ACC112 (cell line): Measurements from ENCODE around the gene CHID1.

Experiments used
- H2AFZ ChIP-seq: fragments of 200-600 bp; sonication (generic); one replicate; pipeline ENCODE4 v1.6.0; 2017; ENCODE audit warnings: antibody characterized with exemption, low read length; ENCODE audit not compliant: unreplicated experiment
- H3K27ac ChIP-seq: fragments of 200-600 bp; sonication (generic); 2 replicates; pipeline ENCODE4 v1.5.1; 2014; ENCODE audit warnings: low read depth, mild to moderate bottlenecking, antibody characterized with exemption, low read length, moderate library complexity
- H3K27me3 ChIP-seq: fragments of 200-600 bp; sonication (generic); 2 replicates; pipeline ENCODE4 v1.6.1; 2014; ENCODE audit warnings: mild to moderate bottlenecking, antibody characterized with exemption, low read length, moderate library complexity, mixed read lengths; ENCODE audit not compliant: insufficient read depth
- H3K36me3 ChIP-seq: fragments of 200-600 bp; sonication (generic); 2 replicates; pipeline ENCODE4 v1.6.1; 2016; ENCODE audit warnings: mild to moderate bottlenecking, antibody characterized with exemption, low read length, moderate library complexity, mixed read lengths; ENCODE audit not compliant: insufficient read depth
- H3K4me1 ChIP-seq: fragments of 200-600 bp; sonication (generic); one replicate; pipeline ENCODE4 v1.6.1; 2016; ENCODE audit warnings: low read length, mixed read lengths; ENCODE audit not compliant: insufficient read depth, unreplicated experiment, control insufficient read depth
- H3K4me3 ChIP-seq: fragments of 200-600 bp; sonication (generic); 2 replicates; pipeline ENCODE4 v1.5.1; 2014; ENCODE audit warnings: mild to moderate bottlenecking, low read depth, low read length
- H3K79me2 ChIP-seq: fragments of 200-600 bp; sonication (generic); one replicate; pipeline ENCODE4 v1.6.0; 2016; ENCODE audit warnings: low read length; ENCODE audit not compliant: control insufficient read depth, unreplicated experiment, insufficient read depth

CHID1 gene

DNA sequence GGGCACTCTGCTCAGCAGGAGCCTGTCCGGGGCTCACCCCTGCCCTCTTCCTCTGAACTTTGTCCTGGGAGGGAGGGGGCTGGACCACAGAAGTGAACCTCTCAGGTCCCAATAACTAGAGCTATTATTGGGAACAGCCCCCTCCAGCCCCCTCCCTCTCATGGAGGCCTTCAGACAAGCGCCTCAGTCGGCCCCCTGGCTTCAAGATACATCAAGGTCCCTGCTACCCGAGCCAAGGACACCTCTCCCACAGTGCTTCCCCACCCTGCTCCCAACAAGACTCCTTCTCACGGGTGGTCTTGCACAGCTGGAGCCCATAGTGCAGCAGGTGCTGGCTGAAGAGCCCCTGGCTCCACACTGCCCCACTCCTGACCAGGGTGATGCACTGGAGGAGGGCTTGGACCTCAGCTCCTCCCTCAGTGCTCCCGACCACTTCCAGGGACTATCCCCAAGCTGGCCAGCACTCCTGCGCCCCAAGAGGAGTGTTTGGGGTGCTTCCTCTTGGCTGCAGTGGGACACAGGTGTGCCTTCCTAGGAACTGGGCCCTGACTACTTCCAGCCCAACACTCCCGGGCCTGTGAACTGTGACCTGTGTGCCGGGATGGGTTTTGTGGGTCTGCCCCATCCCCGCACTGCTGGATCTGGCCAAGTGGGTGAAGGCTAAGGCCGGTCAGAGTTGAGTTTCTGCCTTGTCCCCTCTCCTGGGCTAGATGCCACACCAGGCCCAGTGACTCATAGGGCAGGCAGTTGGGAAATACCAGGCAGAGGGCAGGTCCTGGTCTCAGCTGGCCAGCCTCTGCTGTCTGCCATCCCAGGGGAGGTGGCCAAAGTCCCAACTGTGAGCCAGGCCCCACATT lies 89.7 kb downstream of the CHID1 start:
- Histone ChIP-seq H3K4me1 (peaks cover 26% of the 10 kb centered on the region), H2AFZ (no peak overlapping the region), H3K36me3 (0 out of 2 replicates have a peak, but pooled peaks cover 6% of the 10 kb centered on the region), H3K27ac (peak overlapping the region; percentile 80; the same call in 1 of the 2 replicates), H3K27me3 (no peaks in the 10 kb centered on the region), H3K79me2 (peaks cover 15% of the 10 kb centered on the region), H3K4me3 (peak overlapping the region; percentile 92)

DNA sequence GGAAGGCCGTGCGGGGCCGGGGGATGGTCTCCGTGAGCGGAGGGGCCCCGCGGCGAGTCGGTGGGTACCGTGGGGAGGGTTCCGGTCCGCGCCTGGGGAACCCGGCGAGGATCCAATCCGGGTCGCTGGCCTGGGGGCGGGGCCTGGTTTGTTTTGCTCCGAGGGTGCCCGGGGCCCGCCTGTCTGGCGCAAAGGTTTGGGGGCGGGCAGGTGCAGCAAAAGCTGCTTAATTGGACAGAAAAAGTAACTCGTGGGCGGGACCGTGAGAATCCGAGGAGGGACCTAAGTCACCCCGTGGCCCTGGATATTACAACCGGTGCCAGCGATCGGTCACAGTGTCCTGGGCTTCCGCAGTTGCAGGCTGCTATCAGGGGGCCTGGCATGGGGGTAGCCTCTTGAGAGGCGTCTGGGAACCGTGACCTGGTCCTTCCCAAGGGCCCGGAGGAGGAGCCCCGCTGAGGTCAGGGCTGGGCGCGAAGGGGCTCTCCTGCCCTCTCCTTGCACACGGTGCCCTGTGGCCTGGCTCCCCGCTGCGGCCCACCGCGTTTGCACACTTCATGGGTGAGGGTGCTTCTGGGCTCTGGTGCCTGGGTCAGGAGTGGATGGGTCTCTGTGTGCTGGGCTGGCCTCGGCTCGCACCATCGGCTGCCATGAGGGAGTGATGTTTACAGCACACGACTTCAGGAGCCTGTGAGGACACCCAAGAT lies 90.5 kb downstream of the CHID1 start:
- Histone ChIP-seq H3K4me1 (peaks cover 26% of the 10 kb centered on the region), H3K36me3 (0 out of 2 replicates have a peak, but pooled peaks cover 3% of the 10 kb centered on the region), H3K4me3 (peak overlapping the region; percentile 92), H3K79me2 (peaks cover 15% of the 10 kb centered on the region), H2AFZ (peak overlapping the region; percentile 40), H3K27me3 (no peaks in the 10 kb centered on the region), H3K27ac (peak overlapping the region; percentile 80)

DNA sequence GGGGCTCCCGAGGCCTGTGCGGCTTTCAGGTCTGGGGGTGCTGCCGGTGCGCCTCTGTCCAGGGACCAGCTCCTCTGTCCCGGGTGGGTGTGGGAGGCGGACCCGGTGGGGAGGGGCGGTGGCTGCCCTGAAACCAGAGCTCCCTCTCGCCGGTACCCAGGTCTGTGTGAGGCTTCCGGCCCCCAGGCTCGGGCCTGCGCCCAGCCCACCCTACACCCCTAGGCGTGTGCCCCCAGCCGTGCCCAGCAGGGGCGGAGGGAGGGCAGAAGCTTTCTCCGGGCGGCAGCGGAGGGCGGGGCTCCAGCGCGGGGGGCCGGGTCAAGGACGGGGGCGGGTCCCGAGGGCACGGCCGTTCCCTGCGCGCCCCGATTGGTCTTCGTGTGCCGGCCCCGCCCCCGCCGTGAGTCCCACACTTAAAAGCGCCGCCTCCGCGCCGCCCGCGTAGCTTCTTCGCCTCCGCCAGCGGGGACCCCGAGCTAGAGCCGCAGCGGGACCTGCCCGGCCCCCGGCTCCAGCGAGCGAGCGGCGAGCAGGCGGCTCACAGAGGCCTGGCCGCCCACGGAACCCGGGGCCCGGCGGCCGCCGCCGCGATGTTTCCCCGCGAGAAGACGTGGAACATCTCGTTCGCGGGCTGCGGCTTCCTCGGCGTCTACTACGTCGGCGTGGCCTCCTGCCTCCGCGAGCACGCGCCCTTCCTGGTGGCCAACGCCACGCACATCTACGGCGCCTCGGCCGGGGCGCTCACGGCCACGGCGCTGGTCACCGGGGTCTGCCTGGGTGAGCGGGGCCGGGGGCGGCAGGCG lies 91.3 kb downstream of the CHID1 start:
- Histone ChIP-seq H3K79me2 (peaks cover 15% of the 10 kb centered on the region), H3K27me3 (no peaks in the 10 kb centered on the region), H3K4me1 (peaks cover 26% of the 10 kb centered on the region), H3K36me3 (no peaks in the 10 kb centered on the region), H3K4me3 (peak overlapping the region; percentile 92), H3K27ac (peak overlapping the region; percentile 80), H2AFZ (peak overlapping the region; percentile 40)

DNA sequence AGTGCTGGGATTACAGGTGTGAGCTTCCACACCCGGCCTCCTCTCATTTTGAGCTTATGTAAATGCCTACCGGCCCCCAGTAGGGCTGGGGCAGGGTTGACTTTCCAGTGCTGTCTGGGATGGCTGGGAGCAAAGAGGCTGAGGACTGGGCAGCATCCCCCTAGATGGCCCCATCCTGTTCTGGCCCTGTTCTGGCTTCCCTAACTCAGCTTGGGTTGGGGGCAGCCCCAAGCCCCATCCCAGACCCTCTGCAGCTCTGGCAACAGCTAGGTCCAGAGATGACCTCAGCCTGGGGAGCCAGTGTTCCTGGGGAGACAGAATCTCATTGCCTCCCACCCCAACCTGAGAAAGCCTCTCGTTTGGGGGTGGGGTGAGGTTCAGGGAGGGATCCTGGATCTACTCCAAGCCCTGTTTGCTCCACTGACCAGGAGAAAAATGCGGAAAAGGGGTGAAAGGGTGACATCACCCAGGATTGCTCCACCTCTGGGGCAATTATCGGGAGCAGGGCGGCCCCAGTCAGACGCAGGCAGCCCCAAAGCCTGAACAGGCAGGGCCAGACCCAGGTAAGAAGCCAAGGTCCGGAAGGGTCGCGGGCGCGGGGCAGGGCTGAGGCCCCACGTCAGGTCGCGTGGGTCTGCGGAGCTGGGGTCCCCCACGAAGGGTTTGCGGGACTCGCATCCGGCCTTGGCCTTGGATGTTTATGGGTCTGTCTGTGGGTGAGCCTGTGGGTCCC lies 92.0 kb downstream of the CHID1 start, which contains the start of gene PNPLA2:
Gene PNPLA2 (plus strand): TSS at position 519 of the 733 bp plus-strand sequence. CDS start 805 bp downstream, outside the sequence.
- Histone ChIP-seq H3K27me3 (no peaks in the 10 kb centered on the region), H3K79me2 (peaks cover 15% of the 10 kb centered on the region), H2AFZ (peak within 1 kb of the TSS; percentile 40), H3K36me3 (no peaks in the 10 kb centered on the region), H3K27ac (peak within 1 kb of the TSS; percentile 80), H3K4me1 (peaks cover 26% of the 10 kb centered on the region), H3K4me3 (peak within 1 kb of the TSS; percentile 92)
